SH-SY5Y (cell line): Measurements from ENCODE around the gene ZFPM1.

Experiments
- GATA2 ChIP-seq: IDR thresholded peaks from 2 replicates; pipeline ENCODE4 v1.6.1; 2011; ENCODE audit warnings: mild to moderate bottlenecking, low read depth, low read length
- GATA3 ChIP-seq: IDR thresholded peaks from 2 replicates; pipeline ENCODE4 v1.6.1; 2011; ENCODE audit warnings: low read depth, mild to moderate bottlenecking, low read length, moderate library complexity

GRCh38 chr16:88430524-88431446 lies 22.3 kb upstream of the ZFPM1 start:
- TF ChIP-seq GATA2: no peak
- TF ChIP-seq GATA3: no peak
